Stimulated activated CD8-positive, alpha-beta memory T cell treated with anti-CD3 and anti-CD28 coated beads, Interleukin-12 subunit alpha, Interleukin-12 subunit beta, amount 100 ng/mL, for 1 hour (primary cell): ENCODE data around the gene SIRPD.
"Not testable (repeated sequence)": the region's sequence is repeated elsewhere in the genome, so short reads cannot be mapped to it uniquely, and the experiment has no call there.

Experiments used
- DNase-seq: peaks from one replicate; pipeline ENCODE4 v3.0.0-alpha.2; 2020; ENCODE audit warnings: low read depth

SIRPD gene

DNA sequence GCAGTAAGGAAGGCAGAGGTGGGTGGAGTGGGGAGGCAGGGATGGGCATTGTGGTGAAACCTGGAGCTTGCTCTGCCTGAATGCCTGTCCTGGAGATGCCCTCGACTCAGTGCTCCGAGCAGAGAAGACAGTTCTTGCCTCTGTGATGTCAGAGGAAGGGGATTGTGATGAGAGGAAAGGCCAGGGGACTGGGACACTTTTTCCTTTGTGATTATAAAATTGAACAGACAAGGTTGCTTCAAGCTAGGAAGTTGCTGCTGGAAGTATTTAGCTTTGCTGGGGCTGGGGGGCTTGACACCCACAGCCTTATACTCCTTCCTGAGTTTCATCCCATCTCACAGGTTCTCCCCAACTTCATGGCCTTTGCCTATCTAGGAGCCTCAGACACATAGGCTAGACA, at the start of gene SIRPD:
Gene SIRPD (minus strand): TSS at position 101 of the 400 bp plus-strand sequence. CDS start 52 bp downstream, at position 49.
- DNase-seq = no peak

DNA sequence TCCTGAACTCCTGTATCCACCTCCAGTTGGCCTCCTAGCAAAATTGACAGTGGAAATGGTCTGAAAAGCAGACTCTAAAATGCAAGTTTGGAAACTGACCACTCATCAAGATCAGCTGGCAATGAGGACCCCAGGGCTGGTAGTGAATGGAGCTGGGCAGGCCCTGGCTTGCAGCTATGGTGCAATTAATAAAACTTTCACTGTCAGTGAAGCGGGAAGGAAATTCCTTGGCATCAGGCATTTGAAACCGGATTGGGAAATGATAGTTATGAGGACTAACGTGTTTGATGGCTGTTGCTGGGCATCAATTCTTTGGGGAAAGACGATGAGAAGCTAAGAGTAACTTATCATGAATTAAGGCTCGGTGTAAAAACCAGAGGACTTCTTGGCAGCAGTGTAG, 43.2 kb upstream of the SIRPD start:
- no peak for DNase-seq

DNA sequence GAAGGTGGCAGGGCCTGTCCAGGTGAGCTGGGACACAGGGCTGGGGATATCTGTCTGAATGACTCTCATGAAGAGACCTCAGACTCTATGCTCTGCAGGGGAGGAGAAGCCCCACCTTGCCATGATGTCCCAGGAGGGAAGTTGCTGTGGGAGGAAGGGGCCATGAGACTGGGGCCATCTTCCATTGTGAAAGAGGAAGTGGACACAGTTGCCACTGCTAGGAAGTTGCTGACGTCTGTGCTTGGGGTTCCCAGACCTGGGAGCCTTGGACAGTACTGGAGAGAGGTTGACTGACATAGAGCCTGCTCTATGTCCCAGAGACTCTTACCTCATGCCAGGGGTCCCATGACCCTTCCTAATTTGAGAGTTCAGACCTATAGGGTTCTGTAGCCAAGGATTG, 37.8 kb upstream of the SIRPD start:
- DNase-seq = no peak

DNA sequence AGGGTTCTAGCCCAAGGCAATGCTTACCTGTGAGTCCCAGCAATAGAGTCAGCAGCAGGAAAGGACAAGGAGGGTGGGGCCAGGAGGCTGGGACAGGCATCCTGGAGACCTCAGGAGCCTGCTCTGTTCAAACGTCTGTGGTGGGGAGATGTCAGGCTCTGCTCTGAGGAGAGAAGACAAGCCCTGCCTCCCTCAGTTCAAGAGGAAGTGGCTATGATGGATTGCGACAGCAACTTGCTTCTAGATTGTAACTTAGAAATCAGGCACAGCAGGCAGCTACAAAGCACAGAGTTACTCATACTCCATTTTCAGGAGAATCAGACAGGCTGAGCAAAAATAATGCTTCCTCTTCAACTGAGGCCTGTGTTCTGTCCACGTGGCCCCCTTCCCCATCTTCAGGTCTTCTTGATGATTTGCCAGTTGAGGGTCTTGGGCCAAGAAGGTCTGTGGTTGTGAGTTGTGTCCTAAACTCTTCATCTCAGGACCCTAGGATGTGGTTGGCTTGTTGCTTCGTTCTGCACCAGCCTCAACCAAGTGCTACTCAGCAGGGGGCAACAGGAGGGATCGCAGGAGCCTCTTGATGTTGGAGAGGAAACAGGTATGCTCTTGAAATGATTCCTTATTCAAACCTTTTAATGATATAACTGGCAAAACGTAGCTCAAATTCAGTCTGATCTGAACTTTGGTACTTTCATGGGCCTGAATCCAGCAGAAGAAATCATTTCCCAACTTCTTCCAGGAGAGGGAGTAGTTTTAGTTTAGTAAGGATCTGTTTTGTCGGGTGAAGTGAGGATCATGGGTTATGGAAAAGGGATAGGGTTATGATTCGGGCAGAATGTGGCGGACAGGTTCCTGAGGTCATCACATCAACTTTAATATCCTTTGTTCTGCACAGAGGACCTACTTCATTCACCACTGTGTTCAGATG, 31.3 kb upstream of the SIRPD start:
- DNase-seq = no peak

DNA sequence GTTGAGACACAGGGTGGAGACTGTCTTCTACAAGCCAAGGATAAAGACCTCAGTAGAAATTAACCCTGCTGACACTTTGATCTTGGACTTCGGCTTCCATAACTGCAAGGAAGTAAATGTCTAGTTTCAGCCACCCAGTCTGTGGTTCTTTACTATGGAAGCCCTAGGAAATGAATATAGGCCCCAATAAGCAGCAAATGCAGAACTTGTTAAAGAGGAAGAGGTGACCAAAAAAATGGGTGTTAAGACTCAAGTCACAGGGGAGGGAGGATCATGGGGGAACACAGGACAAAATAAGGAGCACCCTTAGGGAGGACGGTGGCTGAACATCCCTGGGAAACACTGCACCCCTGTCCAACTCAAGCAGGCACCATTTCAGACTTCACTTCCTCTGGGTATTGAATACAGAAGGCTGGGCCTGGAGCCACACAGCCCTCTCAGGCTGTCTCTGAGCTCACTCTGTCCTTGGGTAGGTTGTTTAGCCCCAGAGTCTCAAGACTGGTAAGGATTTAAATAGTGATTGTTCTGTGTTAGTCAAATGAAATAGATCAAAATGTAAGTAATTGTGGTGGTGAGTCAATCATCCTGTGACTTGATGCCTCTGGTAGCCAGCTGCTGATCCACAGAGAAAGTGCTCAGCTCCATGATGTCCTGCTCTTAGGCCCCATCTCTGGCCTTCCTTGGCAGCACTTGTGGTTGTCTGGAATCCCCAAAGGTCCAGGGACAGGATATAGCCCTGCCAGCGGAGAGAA, 30.5 kb upstream of the SIRPD start:
- no peak for DNase-seq

DNA sequence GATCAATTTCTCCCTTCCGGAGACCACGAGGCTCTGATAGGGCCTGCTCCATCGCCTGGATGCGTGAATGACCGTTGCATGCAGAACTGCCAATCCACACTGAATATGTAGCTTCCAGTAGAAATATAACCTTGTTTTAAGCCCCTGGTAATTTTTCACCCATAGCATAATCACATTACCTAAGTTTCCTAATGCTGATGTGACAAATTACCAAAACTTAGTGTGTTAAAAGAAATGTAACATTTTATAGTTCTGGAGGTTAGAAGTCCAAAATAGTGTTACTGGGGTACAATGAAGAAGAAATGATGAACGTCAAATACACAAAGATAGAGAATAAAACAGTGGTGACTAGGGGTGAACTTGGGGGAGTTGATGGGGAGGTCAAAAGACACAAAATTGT, 22.0 kb upstream of the SIRPD start:
- DNase-seq = no peak

DNA sequence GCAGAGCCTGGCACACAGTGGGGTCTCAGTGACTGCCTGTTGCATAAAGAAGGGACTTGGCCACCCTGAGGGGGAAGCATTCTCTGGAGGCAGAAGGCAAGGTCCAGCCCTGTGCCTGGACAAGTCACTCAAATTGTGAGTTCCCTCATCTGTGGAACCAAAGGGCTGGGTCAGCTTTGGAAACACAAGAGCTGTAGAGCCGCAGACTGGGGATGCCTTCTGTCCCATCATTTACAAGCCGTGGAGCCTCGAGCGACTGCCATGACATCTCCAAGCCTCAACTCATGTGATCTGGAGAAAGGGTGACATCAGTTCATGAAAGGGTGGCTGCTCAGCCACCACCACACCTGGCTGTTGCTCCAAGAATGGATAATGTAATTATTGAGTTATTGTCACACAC, 20.4 kb upstream of the SIRPD start:
- DNase-seq = no peak

DNA sequence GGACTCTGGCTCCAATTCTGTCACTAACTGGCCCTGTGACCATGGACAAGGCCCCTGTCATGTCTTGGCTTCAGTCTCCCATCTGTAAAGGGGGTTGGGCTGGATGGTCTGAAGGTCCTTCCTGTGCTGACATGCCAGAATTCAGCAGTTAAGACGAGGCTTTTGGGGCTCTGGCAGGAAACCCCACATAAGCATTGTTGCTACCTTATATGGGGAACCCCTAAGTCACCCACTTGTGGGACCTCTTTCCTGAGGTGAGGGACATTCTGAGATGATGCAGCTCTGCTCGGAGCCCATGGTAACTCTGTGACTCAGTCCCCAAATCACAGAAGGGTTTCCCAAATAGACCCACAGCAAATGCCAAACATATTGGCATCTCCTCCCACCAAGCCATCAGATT, 19.8 kb upstream of the SIRPD start:
- not testable (repeated sequence) for DNase-seq

DNA sequence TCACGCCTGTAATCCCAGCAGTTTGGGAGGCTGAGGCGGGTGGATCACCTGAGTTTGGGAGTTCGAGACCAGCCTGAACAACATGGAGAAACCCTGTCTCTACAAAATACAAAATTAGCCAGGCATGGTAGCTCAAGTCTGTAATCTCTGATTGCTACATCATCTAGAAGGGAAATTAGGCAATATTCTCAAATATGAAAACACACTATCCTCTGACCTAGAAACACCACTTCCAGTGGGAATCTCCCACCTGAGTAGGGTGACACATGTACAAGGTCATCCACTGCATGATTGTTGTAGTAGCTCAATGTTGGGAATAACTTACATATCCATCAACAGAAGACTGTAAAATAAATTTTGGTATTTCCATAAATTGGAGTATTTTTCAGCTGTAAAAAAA, 19.1 kb upstream of the SIRPD start:
- DNase-seq = no peak

DNA sequence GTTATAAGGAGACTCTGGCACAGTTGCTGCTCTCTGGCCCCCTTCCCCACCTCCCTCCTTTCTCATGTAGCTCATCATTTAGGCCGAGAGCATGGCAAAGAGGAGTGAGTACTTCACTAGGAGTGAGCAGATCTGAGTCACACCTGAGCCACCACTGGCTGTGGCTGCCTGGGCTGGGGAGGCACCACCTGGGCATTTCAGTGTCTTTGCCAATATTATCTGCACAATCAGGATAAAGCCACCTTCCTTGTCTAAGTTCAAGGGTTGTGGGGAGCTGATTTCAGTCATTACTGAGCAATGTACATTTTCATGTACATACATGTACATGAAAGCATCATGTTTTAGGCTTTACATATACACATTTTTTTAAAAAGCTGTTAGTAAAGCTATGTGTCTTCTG, 18.5 kb upstream of the SIRPD start:
- DNase-seq = not testable (repeated sequence)

DNA sequence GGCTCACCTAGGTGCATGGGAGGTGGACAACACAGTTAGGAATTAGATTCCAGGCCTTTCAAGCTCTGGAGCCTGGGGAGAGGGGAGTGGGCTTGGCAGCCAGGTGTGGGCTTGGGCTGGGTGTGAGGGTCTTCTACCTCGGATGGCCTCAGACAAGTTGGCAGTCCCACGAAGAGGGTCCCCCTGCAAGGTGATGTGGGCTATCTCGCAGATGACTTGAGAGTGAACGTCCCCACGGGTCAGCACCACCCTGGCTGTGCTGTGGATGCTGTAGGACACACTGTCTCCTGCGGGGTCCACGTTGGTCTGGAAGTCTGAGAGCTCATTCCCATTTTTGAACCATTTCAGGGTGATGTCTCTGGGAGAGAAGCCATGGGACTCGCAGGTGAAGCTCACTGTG, 14.1 kb upstream of the SIRPD start:
- DNase-seq = not testable (repeated sequence)

DNA sequence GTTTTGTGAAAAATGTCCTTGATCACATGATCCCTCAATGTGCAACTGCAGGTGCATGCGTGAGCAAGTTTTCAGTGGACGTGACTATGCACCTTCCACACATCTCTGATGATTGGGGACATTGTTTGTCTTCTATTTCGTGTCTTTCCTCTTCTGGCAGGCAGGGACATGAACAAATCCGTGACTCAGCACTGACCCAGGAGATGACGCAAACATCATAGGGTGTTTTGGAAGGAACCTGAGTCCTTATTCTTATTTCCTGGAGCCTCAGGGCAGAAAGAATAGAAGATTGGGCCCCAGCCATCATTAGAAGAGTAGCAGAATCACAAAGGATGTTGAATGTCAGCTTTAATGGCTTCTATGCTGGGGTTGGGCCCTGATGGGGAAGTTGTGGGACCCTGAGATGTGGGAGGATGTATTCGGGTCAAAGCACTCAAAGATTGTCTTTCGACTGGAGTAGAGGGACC, 11.9 kb upstream of the SIRPD start:
- DNase-seq = no peak

DNA sequence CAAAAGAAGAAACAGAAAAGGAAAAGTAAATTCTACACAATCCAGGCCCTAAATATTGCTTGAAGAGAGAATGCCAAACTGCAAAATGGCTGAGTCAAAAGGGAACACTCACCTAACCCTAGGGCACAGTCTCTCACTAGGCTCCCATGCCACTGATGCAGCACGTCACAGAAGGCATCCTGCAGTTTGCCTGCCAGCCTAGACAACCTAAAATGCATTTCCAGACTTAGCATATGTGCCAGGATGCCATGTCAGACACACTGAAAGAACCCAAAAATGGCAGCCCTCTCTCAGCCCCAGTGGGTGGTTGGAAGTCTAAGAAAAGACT, 10.6 kb upstream of the SIRPD start:
- DNase-seq = no peak

DNA sequence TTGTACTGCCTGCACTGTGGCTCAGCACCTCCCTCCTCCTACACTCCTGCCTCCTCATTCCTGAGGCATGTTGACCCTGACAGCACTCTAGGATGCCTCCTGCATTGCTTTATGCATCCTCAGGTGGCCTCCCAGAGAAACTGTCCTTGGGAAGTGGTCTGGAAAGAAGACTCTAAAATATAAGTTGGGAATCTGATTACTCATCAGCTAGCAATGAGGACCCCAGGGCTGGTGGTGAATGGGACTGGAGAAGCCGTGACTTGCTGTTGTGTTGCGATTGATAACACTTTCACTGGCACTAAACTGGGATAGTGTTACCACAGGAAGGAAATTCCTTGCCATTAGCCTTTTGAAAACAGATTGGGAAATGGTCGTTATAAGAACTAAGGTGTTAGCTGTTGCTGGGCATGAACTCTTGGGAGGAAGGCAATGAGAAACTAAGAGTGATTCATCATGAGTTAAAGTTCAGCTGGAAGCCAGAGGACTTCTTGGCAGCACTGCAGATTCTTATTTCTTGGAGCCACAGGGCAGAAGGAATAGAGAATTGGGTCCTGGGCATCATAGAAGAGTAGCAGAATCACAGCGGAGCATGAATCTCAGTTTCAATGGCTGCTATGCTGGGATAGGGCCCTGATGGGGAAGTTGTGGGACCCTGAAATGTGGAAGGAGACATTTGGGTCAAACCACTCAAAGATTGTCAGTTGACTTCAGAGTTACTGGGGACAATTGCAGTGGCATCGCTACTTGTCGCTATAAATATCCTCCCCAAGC, 10.1 kb upstream of the SIRPD start:
- DNase-seq = no peak

DNA sequence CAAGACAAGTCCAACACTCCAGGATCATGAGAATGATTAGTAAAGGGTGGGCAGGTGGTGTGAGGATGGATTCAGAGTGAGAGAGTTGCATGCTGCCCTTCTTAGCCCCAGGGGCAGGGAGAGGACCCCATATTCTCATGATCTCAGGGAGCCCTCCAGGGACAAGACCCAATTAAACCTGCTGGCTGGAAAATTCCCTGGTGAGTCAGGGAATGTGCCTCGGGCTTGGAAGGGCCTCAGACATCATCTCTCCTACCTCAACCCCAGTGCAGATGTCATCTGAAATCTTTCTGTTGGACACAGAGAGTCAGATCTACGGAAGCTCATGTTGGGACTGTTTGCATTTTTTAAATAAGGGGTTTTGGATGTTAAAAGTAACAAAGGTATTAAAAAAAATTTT, 9.2 kb upstream of the SIRPD start:
- DNase-seq = no peak

DNA sequence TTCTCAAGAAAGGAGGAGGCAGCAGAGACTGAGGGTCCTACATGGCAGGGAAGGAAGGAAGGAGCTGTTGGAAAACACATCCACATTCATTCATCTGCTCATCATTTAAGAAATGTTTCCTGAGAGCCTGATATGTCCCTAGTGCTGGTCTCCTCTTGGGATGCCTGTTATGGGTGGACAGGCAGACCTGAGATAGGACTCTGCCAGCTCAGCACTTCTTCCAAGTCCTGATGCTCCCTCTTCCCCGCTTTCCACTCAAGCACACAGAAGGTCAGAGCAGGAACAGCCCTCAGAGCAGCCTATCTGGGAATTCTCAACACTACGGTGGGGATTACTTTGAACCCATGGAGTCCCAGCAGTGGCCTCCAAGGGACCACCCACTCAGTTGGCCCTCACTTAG, 8.0 kb upstream of the SIRPD start:
- no peak for DNase-seq

DNA sequence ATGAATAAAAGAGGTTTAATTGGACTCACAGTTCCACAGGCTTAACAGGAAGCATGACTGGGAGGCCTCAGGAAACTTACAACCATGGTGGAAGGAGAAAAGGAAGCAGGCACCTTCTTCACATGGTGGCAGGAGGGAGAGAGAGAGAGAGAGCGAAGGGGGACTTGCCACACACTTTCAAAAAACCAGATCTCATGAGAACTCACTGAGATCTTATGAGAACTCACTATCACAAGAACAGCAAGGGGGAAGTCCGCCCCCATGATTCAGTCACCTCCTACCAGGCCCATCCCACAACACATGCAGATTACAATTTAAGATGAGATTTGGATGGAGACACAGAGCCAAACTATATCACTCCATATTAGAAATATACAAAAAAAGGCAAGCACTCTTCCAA, 6.1 kb upstream of the SIRPD start:
- DNase-seq = no peak

DNA sequence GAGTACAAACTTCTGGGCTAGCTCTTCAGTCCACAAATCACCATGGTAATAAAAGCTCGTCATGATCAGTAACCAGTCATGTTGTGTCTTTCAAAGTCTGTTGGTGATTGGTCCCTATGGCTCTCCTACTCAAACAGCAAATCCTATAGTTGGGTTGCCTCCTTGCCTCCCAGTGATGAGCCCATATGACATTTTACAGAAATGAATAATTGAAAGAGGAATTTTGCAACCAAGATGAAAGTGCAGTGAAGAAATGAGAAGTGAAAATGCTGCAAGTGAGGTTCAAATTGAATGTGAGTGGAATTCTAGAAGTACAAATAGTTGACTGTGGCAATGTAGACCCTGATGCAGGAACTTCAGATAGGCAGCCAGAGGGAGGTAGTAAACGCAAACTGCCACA, 5.1 kb upstream of the SIRPD start:
- no peak for DNase-seq

DNA sequence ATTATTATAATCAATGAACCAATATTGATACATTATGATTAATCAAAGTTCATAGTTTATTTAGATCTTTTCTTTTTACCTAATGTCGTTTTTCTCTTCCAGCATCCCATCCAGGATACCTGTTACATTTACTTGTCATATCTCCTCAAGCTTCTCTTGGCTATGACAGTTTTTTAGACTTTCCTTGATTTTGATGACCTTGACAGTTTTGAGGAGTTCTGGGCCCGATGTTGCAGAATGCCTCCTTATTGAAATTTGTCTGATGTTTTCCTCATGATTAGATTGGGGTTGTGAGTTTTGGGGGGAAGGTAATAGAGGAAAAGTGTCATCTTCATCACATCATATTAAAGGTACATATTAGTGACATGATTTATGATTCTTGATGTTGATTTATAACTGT, 3.8 kb upstream of the SIRPD start:
- DNase-seq = no peak

DNA sequence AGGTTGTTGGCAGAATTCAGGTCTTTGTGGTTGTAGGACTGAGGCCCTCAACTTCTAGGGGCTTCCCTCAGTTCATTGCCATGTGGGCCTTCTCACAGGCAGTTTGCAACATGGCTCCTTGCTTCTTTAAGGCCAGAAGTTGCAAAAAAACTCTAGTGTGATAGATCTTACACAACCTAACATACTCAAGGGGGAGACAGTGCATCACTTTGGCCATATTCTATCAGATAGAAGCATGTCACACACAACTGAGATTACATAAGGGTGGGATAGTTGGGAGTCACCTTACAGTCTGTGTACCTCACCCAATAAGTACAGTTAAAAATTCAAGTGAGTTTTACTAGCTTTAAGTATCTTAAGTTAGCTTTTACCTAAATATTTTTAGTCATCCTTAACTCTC, 1.6 kb downstream of the SIRPD start:
- no peak for DNase-seq

DNA sequence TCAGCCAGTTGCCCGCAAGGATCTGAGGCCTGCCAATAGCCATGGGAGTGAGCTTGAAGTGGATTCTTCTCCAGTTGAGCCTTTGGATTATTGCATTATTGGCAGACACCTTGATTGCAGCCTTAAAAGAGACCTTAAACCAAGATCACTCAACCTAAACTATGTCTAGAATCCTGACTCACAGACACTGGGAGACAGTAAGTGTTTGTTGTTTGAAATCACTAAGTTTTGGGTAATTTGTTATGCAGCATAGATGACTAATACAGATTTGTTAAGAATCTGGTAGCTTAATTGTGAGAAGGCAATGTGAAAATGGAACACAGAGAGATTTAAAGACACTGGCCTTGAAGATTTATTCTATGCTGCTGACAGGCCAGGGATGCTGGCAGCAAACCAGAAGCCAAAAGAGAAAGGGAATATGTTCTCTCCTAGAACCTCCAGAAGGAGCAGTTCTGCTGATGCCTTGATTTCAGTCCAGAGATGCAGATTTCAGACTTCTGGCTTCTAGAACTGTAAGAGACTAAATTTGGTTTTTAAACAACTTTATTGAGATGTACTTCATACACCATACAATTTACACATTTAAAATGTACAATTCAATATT, 17.6 kb downstream of the SIRPD start:
- no peak for DNase-seq

DNA sequence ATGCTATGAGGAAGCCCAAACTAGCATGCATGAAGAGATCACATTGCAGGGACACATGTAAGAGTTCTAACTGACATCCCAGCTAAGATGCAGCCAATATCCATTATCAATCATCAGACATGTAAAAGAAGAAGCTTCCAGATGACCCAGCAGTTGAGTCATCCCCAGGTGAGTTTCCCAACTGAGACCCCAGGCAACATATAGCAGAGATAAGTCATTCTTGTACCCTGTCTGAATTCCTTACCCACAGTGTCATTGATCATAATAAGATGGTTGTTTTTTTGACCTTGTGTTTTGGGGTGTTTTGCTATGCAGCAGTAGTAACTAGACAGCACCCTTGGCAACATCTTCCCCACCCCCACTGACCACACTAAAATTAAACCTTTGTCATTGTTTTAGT, 18.9 kb downstream of the SIRPD start:
- no peak for DNase-seq
